Fibroblast of mammary gland (primary cell): ENCODE results near the gene SLC13A4.
A peak's percentile ranks its signal among the peaks of the same experiment; 100 is the strongest.
"Not testable (repeated sequence)": the region's sequence is repeated elsewhere in the genome, so short reads cannot be mapped to it uniquely, and the experiment has no call there.

Experiments
- DNase-seq: peaks from one replicate; pipeline ENCODE4 v3.0.0-alpha.2; 2010; ENCODE audit warnings: low read depth
- H3K4me3 ChIP-seq: 2 replicates; pipeline ENCODE4 v1.5.1; 2011; ENCODE audit warnings: low read depth, mild to moderate bottlenecking, low read length, moderate library complexity; ENCODE audit not compliant: control insufficient read depth
- CTCF ChIP-seq: conservative IDR thresholded peaks from 2 replicates; pipeline ENCODE4 v1.5.1; 2011; ENCODE audit warnings: low read depth, low read length, inconsistent platforms; ENCODE audit not compliant: control insufficient read depth, insufficient read depth

SLC13A4 gene

GRCh38 chr7:135743907-135744731, 16.1 kb upstream of the SLC13A4 start:
- no peak for TF ChIP-seq CTCF
- H3K4me3 ChIP-seq: peak overlapping the region; percentile 18
- DNase-seq: peak; percentile 85

DNA sequence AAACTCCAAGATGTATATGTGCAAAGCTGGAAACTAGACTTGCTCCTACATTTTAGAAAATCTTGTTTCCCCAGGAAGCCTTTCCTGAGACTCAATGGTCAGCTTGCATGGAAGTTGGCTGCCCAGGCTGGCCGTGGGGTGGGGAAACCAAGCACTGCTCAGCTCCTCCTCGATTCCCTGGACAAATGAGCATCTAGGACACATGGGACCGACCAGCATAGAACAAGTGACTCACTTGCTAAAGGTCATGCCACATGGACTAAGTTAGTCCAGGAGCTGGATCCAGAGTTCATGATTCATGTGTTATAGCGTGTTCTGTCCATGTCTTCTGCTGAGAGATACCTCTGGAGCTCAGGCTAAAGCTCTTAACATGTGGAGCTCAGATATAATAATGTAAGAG, 14.4 kb upstream of the SLC13A4 start:
- H3K4me3 ChIP-seq: no peak overlapping the region
- DNase-seq: peak; percentile 86
- TF ChIP-seq CTCF: no peak

DNA sequence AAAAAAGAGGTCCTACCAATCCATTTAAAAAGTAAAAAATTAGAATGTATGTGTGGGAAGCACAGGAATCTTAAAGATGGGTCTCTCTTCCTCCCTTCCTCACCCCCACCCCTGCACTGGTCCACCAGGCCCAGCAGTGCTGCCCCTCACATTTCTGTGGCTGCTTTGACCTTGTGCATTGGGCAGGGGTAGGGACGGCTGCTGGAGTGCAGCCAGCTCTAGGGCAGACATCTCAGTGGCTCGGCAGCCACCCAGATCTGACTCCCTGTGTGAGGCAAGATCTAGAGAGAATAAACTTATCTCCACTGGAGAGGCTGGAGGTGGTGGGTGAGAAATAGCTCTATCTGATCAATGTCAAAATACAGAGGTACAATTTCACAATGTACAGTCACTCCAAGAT, 13.9 kb upstream of the SLC13A4 start:
- no peak for DNase-seq
- TF ChIP-seq CTCF: no peak
- no peak overlapping the region for H3K4me3 ChIP-seq

- no peak overlapping the region for H3K4me3 ChIP-seq
- TF ChIP-seq CTCF: no peak
- DNase-seq: no peak
Observed at GRCh38 chr7:135740889-135741288, 12.9 kb upstream of the SLC13A4 start.

DNA sequence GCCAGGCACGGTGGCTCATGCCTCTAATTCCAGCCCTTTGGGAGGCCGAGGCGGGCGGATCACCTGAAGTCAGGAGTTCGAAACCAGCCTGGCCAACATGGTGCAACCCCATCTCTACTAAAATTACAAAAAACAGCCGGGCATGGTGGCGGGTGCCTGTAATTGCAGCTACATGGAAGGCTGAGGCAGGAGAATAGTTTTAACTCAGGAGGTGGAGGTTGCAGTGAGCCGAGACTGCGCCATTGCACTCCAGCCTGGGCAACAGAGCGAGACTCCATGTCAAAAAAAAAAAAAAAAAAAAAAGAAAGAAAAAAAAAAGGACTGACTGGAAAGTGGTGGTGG, 9.3 kb upstream of the SLC13A4 start:
- H3K4me3 ChIP-seq, DNase-seq: not testable (repeated sequence)

DNA sequence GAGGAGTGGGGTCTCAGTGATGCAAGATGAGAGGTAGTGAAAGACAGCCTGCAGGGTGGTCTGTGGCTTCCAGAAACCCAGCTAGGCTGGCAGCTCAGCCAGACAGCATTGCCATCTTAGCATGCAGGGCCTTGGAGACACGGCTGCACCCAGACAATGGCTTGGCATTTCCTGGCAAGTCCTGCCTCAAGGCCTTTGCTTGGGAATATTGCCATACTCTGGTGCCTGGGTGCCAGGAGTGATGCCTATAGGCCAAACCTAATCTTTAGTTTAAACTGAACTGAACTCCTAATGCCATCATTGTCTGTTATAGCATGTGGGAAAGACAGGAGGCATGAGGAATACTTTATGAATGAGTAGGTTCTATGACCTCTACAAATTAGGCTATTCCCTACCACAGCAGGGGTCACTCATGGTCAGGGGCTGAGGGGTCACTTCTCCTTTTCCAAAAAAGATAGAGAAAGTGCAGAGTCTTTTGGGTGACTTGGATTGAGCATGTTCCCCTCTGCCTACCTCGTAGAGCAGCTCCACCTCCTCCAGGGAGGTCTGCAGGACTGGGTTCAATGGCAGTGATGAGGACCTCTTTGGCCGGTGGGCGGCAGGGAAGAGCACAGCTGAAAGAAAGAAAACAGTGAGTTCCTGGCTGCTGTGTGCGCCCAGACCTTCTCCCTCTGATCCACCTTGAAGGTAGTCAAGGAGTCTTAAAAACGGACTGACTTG, 8.8 kb upstream of the SLC13A4 start:
- no peak for TF ChIP-seq CTCF
- no peak for DNase-seq
- H3K4me3 ChIP-seq: no peak overlapping the region

DNA sequence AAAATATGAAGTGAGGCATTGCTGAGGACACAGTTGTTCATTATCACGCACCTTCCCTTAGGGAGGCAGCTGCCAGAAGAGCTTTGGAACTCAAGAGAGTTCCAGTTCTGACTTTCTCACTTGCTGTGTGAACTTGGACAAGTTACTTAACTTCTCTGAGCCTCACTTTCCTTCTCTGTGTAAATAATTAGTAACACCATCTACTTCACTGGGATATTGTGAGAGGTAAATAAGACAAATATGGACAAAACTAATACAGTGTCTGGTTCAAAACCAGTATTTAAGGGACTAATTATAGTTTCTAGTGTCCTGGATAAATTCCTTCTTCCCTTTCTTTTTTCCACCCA, 6.3 kb upstream of the SLC13A4 start:
- no peak for TF ChIP-seq CTCF

More for the DNA sequence above, 6.3 kb upstream of the SLC13A4 start:
- H3K4me3 ChIP-seq: no peak overlapping the region
- no peak for DNase-seq
